ENCODE data around the gene PARP11. TPM values are rescaled to one million over a fixed set of nuclear protein-coding genes. Genes with fewer than 3 reads are reported as not detected.

PARP11 gene
- total RNA-seq, 2 donors from 2014 or later, result 15.3 to 30.3 TPM

DNA sequence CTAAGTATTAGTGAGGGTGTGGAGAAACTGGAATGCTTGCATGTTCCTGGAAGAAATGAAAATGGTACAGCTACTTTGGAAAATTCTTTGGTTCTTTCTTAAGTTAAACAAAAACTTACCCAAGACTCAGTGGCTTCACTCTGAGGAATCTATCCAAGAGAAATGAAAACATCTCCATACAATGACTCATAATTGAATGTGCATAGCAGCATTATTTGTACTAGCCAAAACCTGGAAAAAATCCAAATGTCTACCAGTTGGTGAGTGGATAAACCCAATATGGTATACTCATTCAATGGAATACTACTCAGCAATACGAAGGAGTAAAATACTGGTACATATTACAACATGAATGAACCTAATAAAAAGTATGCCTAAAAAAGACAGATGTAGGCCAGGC, 102.3 kb downstream of the PARP11 start:
- Mint-ChIP-seq H3K27me3 (ENCODE audit: insufficient read depth) (peaks cover 29% of the 10 kb centered on the region), H3K27ac (no peak overlapping the region), H3K4me1 (peaks cover 2% of the 10 kb centered on the region), H3K36me3 (ENCODE audit: low read depth) (peaks cover 3% of the 10 kb centered on the region), H3K9me3 (peaks cover 10% of the 10 kb centered on the region), H3K4me3 (no peak overlapping the region)
- no peak for DNase-seq
- Histone ChIP-seq H3K9me3 (ENCODE audit: control insufficient read depth, low read length) (no peaks in the 10 kb centered on the region), H3K4me3 (ENCODE audit: low read length) (no peak overlapping the region), H3K4me1 (ENCODE audit: control insufficient read depth, insufficient read depth, low read length) (no peaks in the 10 kb centered on the region), H3K27ac (ENCODE audit: low read depth, low read length) (no peak overlapping the region), H3K9ac (ENCODE audit: extremely low read depth, low read length, poor library complexity, severe bottlenecking) (no peak overlapping the region), H3K36me3 (ENCODE audit: control insufficient read depth, insufficient read depth, low read length) (no peaks in the 10 kb centered on the region), H3K27me3 (ENCODE audit: control insufficient read depth, insufficient read depth, low read length, poor library complexity, severe bottlenecking) (peaks cover 15% of the 10 kb centered on the region)
- TF ChIP-seq, protein P1, sequence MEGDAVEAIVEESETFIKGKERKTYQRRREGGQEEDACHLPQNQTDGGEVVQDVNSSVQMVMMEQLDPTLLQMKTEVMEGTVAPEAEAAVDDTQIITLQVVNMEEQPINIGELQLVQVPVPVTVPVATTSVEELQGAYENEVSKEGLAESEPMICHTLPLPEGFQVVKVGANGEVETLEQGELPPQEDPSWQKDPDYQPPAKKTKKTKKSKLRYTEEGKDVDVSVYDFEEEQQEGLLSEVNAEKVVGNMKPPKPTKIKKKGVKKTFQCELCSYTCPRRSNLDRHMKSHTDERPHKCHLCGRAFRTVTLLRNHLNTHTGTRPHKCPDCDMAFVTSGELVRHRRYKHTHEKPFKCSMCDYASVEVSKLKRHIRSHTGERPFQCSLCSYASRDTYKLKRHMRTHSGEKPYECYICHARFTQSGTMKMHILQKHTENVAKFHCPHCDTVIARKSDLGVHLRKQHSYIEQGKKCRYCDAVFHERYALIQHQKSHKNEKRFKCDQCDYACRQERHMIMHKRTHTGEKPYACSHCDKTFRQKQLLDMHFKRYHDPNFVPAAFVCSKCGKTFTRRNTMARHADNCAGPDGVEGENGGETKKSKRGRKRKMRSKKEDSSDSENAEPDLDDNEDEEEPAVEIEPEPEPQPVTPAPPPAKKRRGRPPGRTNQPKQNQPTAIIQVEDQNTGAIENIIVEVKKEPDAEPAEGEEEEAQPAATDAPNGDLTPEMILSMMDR (conservative IDR thresholded peaks at IDR 0.05), result no peak
- WGBS, 2 experiments (ENCODE audit: insufficient coverage in 1 of 2, insufficient read length in 1 of 2), result 100% methylated on average over 1 of the region's 1 CpG

DNA sequence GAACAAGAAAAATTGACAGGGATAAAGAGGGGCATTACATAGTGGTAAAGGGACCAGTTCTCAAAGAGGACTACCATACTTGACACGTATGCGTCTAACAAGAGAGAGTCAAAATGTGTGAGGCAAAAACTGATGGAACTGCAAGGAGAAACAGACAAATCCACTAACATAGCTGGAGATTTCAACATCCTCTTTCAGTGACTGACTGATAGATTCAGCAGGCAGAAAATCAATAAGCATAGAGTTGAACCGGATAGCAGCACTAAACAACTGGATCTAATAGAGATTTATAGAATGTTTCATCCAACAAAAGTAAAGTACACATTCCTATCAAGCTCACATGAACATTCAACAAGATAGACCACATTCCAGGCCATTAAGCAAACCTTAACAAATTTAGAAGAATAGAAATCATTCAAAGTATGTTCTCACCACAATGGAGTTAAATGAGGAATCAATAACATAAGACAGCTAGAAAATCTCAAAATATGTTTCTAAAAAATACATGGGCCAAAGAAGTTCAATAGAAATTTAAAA, 104.2 kb downstream of the PARP11 start:
- Mint-ChIP-seq H3K27me3 (ENCODE audit: insufficient read depth) (peaks cover 33% of the 10 kb centered on the region), H3K4me1 (peaks cover 20% of the 10 kb centered on the region), H3K36me3 (ENCODE audit: low read depth) (peaks cover 3% of the 10 kb centered on the region), H3K4me3 (no peak overlapping the region), H3K9me3 (peaks cover 12% of the 10 kb centered on the region), H3K27ac (no peak overlapping the region)
- no peaks in the 10 kb centered on the region for H3K9me3 ChIP-seq (ENCODE audit: control insufficient read depth, low read length)
- peaks cover 7% of the 10 kb centered on the region for H3K27me3 ChIP-seq (ENCODE audit: control insufficient read depth, insufficient read depth, low read length, poor library complexity, severe bottlenecking)
- H3K4me1 ChIP-seq (ENCODE audit: control insufficient read depth, insufficient read depth, low read length), result no peaks in the 10 kb centered on the region
- no peak for DNase-seq
- no peaks in the 10 kb centered on the region for H3K36me3 ChIP-seq (ENCODE audit: control insufficient read depth, insufficient read depth, low read length)
- no peak overlapping the region for H3K4me3 ChIP-seq (ENCODE audit: low read length)
- TF ChIP-seq, protein P1 (conservative IDR thresholded peaks at IDR 0.05), result no peak
- no peak overlapping the region for H3K27ac ChIP-seq (ENCODE audit: low read depth, low read length)
- H3K9ac ChIP-seq (ENCODE audit: extremely low read depth, low read length, poor library complexity, severe bottlenecking), result no peak overlapping the region
- WGBS, 2 experiments (ENCODE audit: insufficient coverage in 1 of 2, insufficient read length in 1 of 2), result 93 to 95% methylated on average over 3 of the region's 3 CpGs

DNA sequence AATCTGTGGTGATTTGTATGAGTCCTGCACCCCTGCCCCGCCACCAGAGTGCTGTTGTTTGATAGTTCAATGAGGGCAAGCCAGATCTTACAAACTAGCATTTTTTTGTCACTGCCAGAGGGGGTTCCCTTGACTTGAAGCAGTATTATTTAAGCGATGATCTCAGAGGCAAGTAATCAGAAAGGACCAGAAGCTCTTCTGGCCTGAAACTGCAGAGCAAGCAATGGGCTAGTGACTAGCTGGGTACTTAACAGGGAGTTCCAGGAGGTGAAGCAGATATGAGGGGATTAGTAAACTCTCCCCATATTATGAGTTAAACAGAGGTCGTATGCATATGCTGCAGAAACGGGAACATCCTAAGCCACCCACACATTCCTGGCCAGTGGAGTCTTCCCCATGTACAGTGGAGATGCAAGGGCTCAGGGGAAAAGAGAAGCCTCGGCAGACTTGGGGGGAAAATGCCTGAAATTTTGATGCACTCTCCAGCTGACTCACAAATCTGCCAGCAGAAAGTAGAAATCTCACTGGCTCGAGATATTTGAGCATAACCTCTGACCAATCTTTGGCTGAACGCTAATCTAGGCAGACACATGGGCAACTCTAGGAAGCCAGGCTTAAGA, 112.0 kb downstream of the PARP11 start:
- H3K27ac Mint-ChIP-seq, result no peak overlapping the region
- TF ChIP-seq, protein P1 (conservative IDR thresholded peaks at IDR 0.05), result no peak
- DNase-seq, result no peak

More for the DNA sequence above, 112.0 kb downstream of the PARP11 start:
- Mint-ChIP-seq H3K9me3 (peaks cover 15% of the 10 kb centered on the region), H3K4me1 (peaks cover 31% of the 10 kb centered on the region), H3K36me3 (ENCODE audit: low read depth) (peaks cover 2% of the 10 kb centered on the region), H3K27me3 (ENCODE audit: insufficient read depth) (peaks cover 30% of the 10 kb centered on the region), H3K4me3 (no peak overlapping the region)
- no peak overlapping the region for H3K9ac ChIP-seq (ENCODE audit: extremely low read depth, low read length, poor library complexity, severe bottlenecking)
- H3K36me3 ChIP-seq (ENCODE audit: control insufficient read depth, insufficient read depth, low read length), result no peaks in the 10 kb centered on the region
- H3K27ac ChIP-seq (ENCODE audit: low read depth, low read length), result no peak overlapping the region
- no peaks in the 10 kb centered on the region for H3K27me3 ChIP-seq (ENCODE audit: control insufficient read depth, insufficient read depth, low read length, poor library complexity, severe bottlenecking)
- H3K4me3 ChIP-seq (ENCODE audit: low read length), result no peak overlapping the region
- 73 to 75% methylated on average over 6 to 7 of the region's 7 CpGs for WGBS, 2 experiments (ENCODE audit: insufficient coverage in 1 of 2, insufficient read length in 1 of 2)
- H3K9me3 ChIP-seq (ENCODE audit: control insufficient read depth, low read length), result no peaks in the 10 kb centered on the region
- H3K4me1 ChIP-seq (ENCODE audit: control insufficient read depth, insufficient read depth, low read length), result no peaks in the 10 kb centered on the region

Data from endodermal cell (in vitro differentiated cells).